Hematopoietic multipotent progenitor cell (in vitro differentiated cells): ENCODE results near the gene RFWD3. TPM values are rescaled to one million over a fixed set of nuclear protein-coding genes. Genes with fewer than 3 reads are reported as not detected.
A peak's percentile ranks its signal among the peaks of the same experiment; 100 is the strongest.
"Not testable (repeated sequence)": the region's sequence is repeated elsewhere in the genome, so short reads cannot be mapped to it uniquely, and the experiment has no call there.

Source experiments
- DNase-seq, 3 donors: peaks; one replicate each; pipeline ENCODE4 v3.0.0-alpha.2; 2011 to 2015; ENCODE audit warnings: low read depth in 2 of 3, low spot score in 2 of 3
- total RNA-seq: library from RNA; depleted of rRNA; stranded (reverse); fragments of >200 nt; gene quantifications from one replicate; pipeline ENCODE4 v1.2.3, GENCODE V29; 2012

The RFWD3 gene
- total RNA-seq: 35.3 TPM

GRCh38 chr16:74666425-74667254, at the start of gene RFWD3:
RFWD3 (minus strand) TSS chr16:74666877; CDS start chr16:74661449, 5,428 bp downstream.
- DNase-seq: peak; percentile 86 to 99 (median 98)

GRCh38 chr16:74716355-74716754, 49.7 kb upstream of the RFWD3 start:
- no peak for DNase-seq

- no peak for DNase-seq
Measured at GRCh38 chr16:74713876-74714275, 47.2 kb upstream of the RFWD3 start.

- DNase-seq: no peak
Measured at GRCh38 chr16:74713325-74713724, 46.6 kb upstream of the RFWD3 start.

- no peak for DNase-seq
Measured at GRCh38 chr16:74711938-74712337, 45.3 kb upstream of the RFWD3 start.

GRCh38 chr16:74710401-74710800, 43.7 kb upstream of the RFWD3 start:
- DNase-seq: no peak

GRCh38 chr16:74709441-74709877, 42.8 kb upstream of the RFWD3 start:
- DNase-seq: peak; percentile 72 to 82 (median 76)

GRCh38 chr16:74700438-74701225, 34.0 kb upstream of the RFWD3 start, which contains the start of gene MLKL:
MLKL (minus strand) TSS chr16:74700862; CDS start chr16:74695757, 5,105 bp downstream.
- peak in 2 of 3 donors; percentile 76 to 77 for DNase-seq

- DNase-seq: peak in 2 of 3 donors; percentile 26 to 30
Measured at GRCh38 chr16:74700116-74700437, 33.4 kb upstream of the RFWD3 start.

GRCh38 chr16:74699666-74700065, 33.0 kb upstream of the RFWD3 start:
- DNase-seq: no peak

- no peak for DNase-seq
Measured at GRCh38 chr16:74698222-74698621, 31.5 kb upstream of the RFWD3 start.

- DNase-seq: peak in 2 of 3 donors; percentile 80 to 89
Measured at GRCh38 chr16:74695450-74696422, 29.1 kb upstream of the RFWD3 start.

GRCh38 chr16:74691093-74691855, 24.6 kb upstream of the RFWD3 start:
- no peak for DNase-seq

GRCh38 chr16:74682556-74682955, 15.9 kb upstream of the RFWD3 start:
- no peak for DNase-seq

GRCh38 chr16:74680681-74681080, 14.0 kb upstream of the RFWD3 start:
- no peak for DNase-seq

GRCh38 chr16:74679983-74680382, 13.3 kb upstream of the RFWD3 start:
- no peak for DNase-seq

- DNase-seq: no peak
Measured at GRCh38 chr16:74677868-74678267, 11.2 kb upstream of the RFWD3 start.

- DNase-seq: no peak
Measured at GRCh38 chr16:74673876-74674275, 7.2 kb upstream of the RFWD3 start.

- DNase-seq: not testable (repeated sequence)
Measured at GRCh38 chr16:74668877-74669276, 2.2 kb upstream of the RFWD3 start.

- DNase-seq: peak in 2 of 3 donors; percentile 5 to 21
Measured at GRCh38 chr16:74667255-74667700, 601 bp upstream of the RFWD3 start.
